Fibroblast of pulmonary artery (primary cell): Measurements from ENCODE around the gene MLH1.

Source experiments
- DNase-seq: peaks from one replicate; pipeline ENCODE4 v3.0.0-alpha.2; 2010; ENCODE audit warnings: low read depth
- H3K4me3 ChIP-seq: replicated peaks from 2 replicates; pipeline ENCODE4 v1.5.1; 2011; ENCODE audit warnings: low read depth, mild to moderate bottlenecking, control low read depth, low read length, moderate library complexity
- CTCF ChIP-seq: IDR thresholded peaks from 2 replicates; pipeline ENCODE4 v1.5.1; 2011; ENCODE audit warnings: mild to moderate bottlenecking, control low read depth, low read length, inconsistent platforms; ENCODE audit errors: missing control alignments

MLH1 gene

GRCh38 chr3:37096975-37097374 lies 103.7 kb downstream of the MLH1 start:
- peak; percentile 56 for DNase-seq
- no peak for TF ChIP-seq CTCF
- H3K4me3 ChIP-seq, result no peak overlapping the region

GRCh38 chr3:37097776-37098175 lies 104.5 kb downstream of the MLH1 start:
- H3K4me3 ChIP-seq, result no peak overlapping the region
- DNase-seq, result no peak
- TF ChIP-seq CTCF, result no peak

GRCh38 chr3:37098884-37099283 lies 105.6 kb downstream of the MLH1 start:
- no peak for DNase-seq
- H3K4me3 ChIP-seq, result no peak overlapping the region
- no peak for TF ChIP-seq CTCF

GRCh38 chr3:37099469-37099868 lies 106.2 kb downstream of the MLH1 start:
- no peak overlapping the region for H3K4me3 ChIP-seq
- TF ChIP-seq CTCF, result no peak
- no peak for DNase-seq

- no peak overlapping the region for H3K4me3 ChIP-seq
- no peak for DNase-seq
- no peak for TF ChIP-seq CTCF
These were observed 107.1 kb downstream of the MLH1 start for GRCh38 chr3:37100411-37100810.
